ENCODE data around the gene HOXC9. TPM values are rescaled to one million over a fixed set of nuclear protein-coding genes. Genes with fewer than 3 reads are reported as not detected.
"Not testable (repeated sequence)": the region's sequence is repeated elsewhere in the genome, so short reads cannot be mapped to it uniquely, and the experiment has no call there.

HOXC9 gene
- total RNA-seq, 2 experiments from 2014 or later = not detected

DNA sequence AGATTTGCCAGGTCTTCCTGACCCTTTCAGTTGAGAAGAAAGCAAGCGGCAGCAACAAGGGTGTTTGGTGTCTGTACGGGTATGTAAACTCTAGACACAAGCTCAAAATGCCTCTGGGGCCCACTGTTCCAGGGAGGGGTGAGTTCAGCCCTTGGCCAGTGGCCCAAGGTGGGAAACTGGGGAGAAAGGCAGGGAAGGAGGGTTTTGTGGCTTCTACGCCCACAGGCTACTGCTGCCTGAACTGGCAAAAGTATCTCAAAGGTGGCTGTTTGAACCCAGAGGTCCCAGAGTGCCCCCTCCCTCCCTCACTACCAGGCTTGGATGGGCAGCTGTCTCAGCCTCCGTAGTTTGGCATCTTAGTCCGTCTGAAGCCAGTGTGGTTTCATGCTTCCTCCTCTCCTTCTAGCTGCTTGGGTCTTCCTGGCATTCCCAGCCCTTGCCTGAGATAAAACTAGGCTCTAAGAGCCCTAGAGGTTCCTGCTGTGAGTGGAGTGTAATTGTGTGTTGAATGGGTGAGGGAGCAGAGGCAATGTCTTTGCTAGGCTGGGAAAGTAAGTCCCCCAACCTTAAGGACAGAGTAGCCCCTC, 38.4 kb downstream of the HOXC9 start:
- CTCF ChIA-PET = interaction anchor here (0.6 to 1.8 kb wide), 7 partner anchors 8 to 169 kb away, joined by 3 to 10 read pairs (median 3); partner anchors contain the start of gene HOXC10
- H3K27me3 Mint-ChIP-seq = peaks cover 87% of the 10 kb centered on the region
- no peak overlapping the region for H3K27ac Mint-ChIP-seq
- no peak overlapping the region for H3K4me3 Mint-ChIP-seq
- peaks cover 10% of the 10 kb centered on the region for H3K4me1 Mint-ChIP-seq
- no peaks in the 10 kb centered on the region for H3K9me3 Mint-ChIP-seq (ENCODE audit: low read depth)
- no peak for ATAC-seq
- no peaks in the 10 kb centered on the region for H3K36me3 Mint-ChIP-seq
- DNase-seq = no peak

DNA sequence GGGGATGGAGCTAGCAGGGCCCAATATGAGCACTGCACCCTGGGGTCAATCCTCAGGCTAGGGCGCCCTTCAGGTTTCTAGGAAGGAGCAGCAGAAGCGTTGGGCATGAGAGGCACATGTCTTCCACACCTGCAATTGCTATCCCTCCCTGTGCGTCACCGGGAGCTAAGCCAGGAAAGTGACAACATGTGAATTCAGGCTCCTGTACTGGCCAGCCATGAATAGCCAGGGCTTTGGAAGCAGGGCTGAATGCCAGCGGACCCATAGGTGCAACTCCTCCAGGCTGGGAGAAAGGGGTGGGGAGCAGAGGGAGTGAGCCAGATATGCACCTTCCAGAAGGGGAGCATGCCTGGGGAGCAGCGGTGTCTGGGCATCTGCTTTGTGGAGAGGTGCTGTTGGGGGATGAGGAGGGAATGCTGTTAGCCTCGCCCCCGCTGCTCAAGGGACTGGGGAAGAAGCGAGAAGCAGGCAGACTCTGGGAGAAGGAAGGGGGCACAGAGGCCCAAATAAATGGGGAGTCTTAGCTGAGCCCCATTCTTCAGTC, 39.0 kb downstream of the HOXC9 start:
- Mint-ChIP-seq H3K36me3 (no peaks in the 10 kb centered on the region), H3K27ac (no peak overlapping the region), H3K4me1 (peaks cover 12% of the 10 kb centered on the region), H3K9me3 (ENCODE audit: low read depth) (no peaks in the 10 kb centered on the region), H3K27me3 (peaks cover 89% of the 10 kb centered on the region), H3K4me3 (no peak overlapping the region)
- no peak for DNase-seq
- CTCF ChIA-PET = interaction anchor here (0.7 to 1.8 kb wide), 6 partner anchors 9 to 167 kb away, joined by 3 to 10 read pairs (median 4); partner anchors contain the start of gene HOXC10
- no peak for ATAC-seq

- peaks cover 91% of the 10 kb centered on the region for H3K27me3 Mint-ChIP-seq
- no peaks in the 10 kb centered on the region for H3K36me3 Mint-ChIP-seq
- no peak overlapping the region for H3K27ac Mint-ChIP-seq
- no peak overlapping the region for H3K4me3 Mint-ChIP-seq
- ATAC-seq = no peak
- H3K9me3 Mint-ChIP-seq (ENCODE audit: low read depth) = no peaks in the 10 kb centered on the region
- no peak for DNase-seq
- peaks cover 13% of the 10 kb centered on the region for H3K4me1 Mint-ChIP-seq
- CTCF ChIA-PET = interaction anchor here (0.7 to 2.0 kb wide), 6 partner anchors 9 to 162 kb away, joined by 3 to 10 read pairs (median 4); partner anchors contain the start of gene HOXC10
Measured at GRCh38 chr12:54039417-54040147, 39.6 kb downstream of the HOXC9 start.

DNA sequence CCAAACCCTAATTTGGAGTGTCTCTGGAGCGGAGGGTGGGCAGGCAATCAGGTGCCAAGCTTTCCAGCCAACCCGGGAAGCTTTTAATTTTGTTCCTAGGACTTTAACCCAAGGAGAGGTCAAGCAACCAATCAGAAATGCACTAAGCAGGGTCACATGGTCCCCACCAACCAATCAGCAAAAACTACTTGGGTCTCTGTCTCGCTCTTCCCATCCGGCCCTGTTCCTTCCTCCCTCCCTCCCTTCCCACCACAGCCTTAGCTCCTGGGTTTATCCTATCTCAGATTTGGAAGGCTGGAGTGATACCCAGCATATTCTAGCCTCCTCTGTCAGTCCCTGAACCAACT, 40.2 kb downstream of the HOXC9 start:
- CTCF ChIA-PET = interaction anchor here (1.3 to 2.0 kb wide), 4 partner anchors 7 to 161 kb away, joined by 3 to 7 read pairs (median 5); partner anchors contain the start of gene HOXC5
- DNase-seq (no peak), ATAC-seq (no peak)
- H3K27me3 Mint-ChIP-seq = peaks cover 91% of the 10 kb centered on the region
- no peaks in the 10 kb centered on the region for H3K36me3 Mint-ChIP-seq
- no peaks in the 10 kb centered on the region for H3K9me3 Mint-ChIP-seq (ENCODE audit: low read depth)
- no peak overlapping the region for H3K4me3 Mint-ChIP-seq
- peaks cover 11% of the 10 kb centered on the region for H3K4me1 Mint-ChIP-seq
- no peak overlapping the region for H3K27ac Mint-ChIP-seq

DNA sequence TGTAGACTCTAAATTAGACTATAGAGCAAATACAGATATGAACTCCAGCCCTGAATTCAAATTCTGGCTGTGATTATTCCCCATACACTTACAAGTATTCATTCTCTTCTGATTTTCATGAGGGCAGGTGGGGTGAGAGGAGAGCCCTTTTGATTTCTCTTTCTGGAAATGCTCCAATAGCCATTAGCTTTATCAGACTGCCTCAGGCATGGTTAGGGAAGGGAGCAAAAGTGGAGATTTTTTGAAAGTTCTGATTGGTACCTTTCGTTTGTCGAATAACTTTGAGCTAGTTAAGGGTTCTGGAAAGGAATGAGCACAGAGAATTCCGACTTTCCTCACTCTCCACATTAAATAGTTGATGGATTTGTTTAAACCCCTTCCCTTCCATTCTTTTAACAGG, 40.7 kb downstream of the HOXC9 start:
- Mint-ChIP-seq H3K9me3 (ENCODE audit: low read depth) (no peaks in the 10 kb centered on the region), H3K27me3 (peaks cover 91% of the 10 kb centered on the region), H3K4me3 (no peak overlapping the region), H3K36me3 (no peaks in the 10 kb centered on the region), H3K27ac (no peak overlapping the region), H3K4me1 (peaks cover 10% of the 10 kb centered on the region)
- CTCF ChIA-PET = interaction anchor here (1.0 to 2.0 kb wide), 5 partner anchors 8 to 161 kb away, joined by 3 to 7 read pairs (median 4); partner anchors contain the start of genes HOXC4 and HOXC5
- DNase-seq = no peak
- ATAC-seq = no peak

- DNase-seq (no peak), ATAC-seq (no peak)
- no peaks in the 10 kb centered on the region for H3K9me3 Mint-ChIP-seq (ENCODE audit: low read depth)
- peaks cover 91% of the 10 kb centered on the region for H3K27me3 Mint-ChIP-seq
- H3K27ac Mint-ChIP-seq = no peak overlapping the region
- no peaks in the 10 kb centered on the region for H3K36me3 Mint-ChIP-seq
- CTCF ChIA-PET = interaction anchor here (0.6 to 2.0 kb wide), 6 partner anchors 8 to 1857 kb away, joined by 3 to 7 read pairs (median 4); partner anchors contain the start of genes HOXC4 and HOXC5
- peaks cover 10% of the 10 kb centered on the region for H3K4me1 Mint-ChIP-seq
- no peak overlapping the region for H3K4me3 Mint-ChIP-seq
Measured at GRCh38 chr12:54041097-54041690, 41.2 kb downstream of the HOXC9 start.

- H3K36me3 Mint-ChIP-seq; H3K4me3 Mint-ChIP-seq; ATAC-seq; DNase-seq; H3K27ac Mint-ChIP-seq; CTCF ChIA-PET; H3K9me3 Mint-ChIP-seq (ENCODE audit: low read depth): not testable (repeated sequence)
- Mint-ChIP-seq H3K27me3 (peaks cover 91% of the 10 kb centered on the region), H3K4me1 (peaks cover 12% of the 10 kb centered on the region)
Measured at GRCh38 chr12:54042033-54042432, 42.1 kb downstream of the HOXC9 start.

GRCh38 chr12:54042970-54043853, 43.3 kb downstream of the HOXC9 start:
- H3K36me3 Mint-ChIP-seq = peaks cover 2% of the 10 kb centered on the region
- ATAC-seq (no peak), DNase-seq (no peak)
- no peak overlapping the region for H3K4me3 Mint-ChIP-seq
- no peaks in the 10 kb centered on the region for H3K9me3 Mint-ChIP-seq (ENCODE audit: low read depth)
- H3K27me3 Mint-ChIP-seq = peaks cover 91% of the 10 kb centered on the region
- CTCF ChIA-PET = interaction anchor here (1.2 kb wide), 1 partner anchor 11 kb away, joined by 3 read pairs; no protein-coding TSS in a partner anchor
- no peak overlapping the region for H3K27ac Mint-ChIP-seq
- H3K4me1 Mint-ChIP-seq = peaks cover 13% of the 10 kb centered on the region

DNA sequence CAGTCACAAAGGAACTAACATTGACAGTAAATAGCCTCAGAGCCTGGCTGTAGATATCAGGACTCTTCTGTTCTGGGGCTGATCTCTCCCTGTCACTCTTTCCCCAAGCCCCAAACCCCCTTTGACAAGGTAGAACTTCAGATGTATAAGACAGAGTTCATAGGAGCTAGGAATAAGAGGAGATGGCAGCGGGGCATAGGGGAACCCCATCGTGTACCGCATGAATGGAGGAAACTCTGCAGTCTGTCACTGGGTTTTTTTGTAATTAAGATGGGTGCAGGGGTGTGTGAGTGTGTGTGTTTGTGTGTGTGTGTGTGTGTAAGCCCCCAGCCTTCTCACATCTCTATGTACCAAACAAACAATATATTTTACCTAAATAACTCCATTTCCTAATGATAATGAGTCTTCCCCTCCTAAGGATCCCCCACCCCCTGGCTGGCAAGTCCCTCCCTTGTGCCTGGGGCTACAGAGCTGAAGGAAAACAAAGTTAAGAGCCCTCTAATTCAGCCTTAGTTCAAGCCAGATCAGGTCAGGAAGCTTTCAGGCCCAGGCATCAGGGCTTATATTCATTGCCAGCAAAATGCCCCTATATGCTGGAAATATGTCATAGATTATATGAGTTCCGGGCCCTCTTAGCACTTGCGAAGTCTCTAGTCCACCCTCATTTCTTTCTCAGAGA, 44.6 kb downstream of the HOXC9 start:
- Mint-ChIP-seq H3K9me3 (ENCODE audit: low read depth) (no peaks in the 10 kb centered on the region), H3K36me3 (peaks cover 2% of the 10 kb centered on the region), H3K4me1 (peaks cover 13% of the 10 kb centered on the region), H3K4me3 (no peak overlapping the region), H3K27ac (no peak overlapping the region), H3K27me3 (peaks cover 92% of the 10 kb centered on the region)
- ATAC-seq (no peak), DNase-seq (no peak)
- CTCF ChIA-PET = interaction anchor here (0.7 to 1.2 kb wide), 4 partner anchors 11 to 147 kb away, joined by 3 to 4 read pairs (median 4); partner anchors contain the start of genes HOXC10 and HOXC5

GRCh38 chr12:54045401-54045800, 45.4 kb downstream of the HOXC9 start:
- CTCF ChIA-PET = interaction anchor here (0.7 to 1.2 kb wide), 4 partner anchors 12 to 146 kb away, joined by 3 to 4 read pairs (median 4); partner anchors contain the start of genes HOXC10 and HOXC5
- H3K4me3 Mint-ChIP-seq = no peak overlapping the region
- H3K36me3 Mint-ChIP-seq = peaks cover 2% of the 10 kb centered on the region
- H3K4me1 Mint-ChIP-seq = peaks cover 19% of the 10 kb centered on the region
- ATAC-seq (no peak), DNase-seq (no peak)
- H3K27me3 Mint-ChIP-seq = peaks cover 92% of the 10 kb centered on the region
- H3K9me3 Mint-ChIP-seq (ENCODE audit: low read depth) = no peaks in the 10 kb centered on the region
- H3K27ac Mint-ChIP-seq = no peak overlapping the region

GRCh38 chr12:54045868-54046521, 46.0 kb downstream of the HOXC9 start:
- no peak overlapping the region for H3K27ac Mint-ChIP-seq
- H3K36me3 Mint-ChIP-seq = peaks cover 2% of the 10 kb centered on the region
- H3K4me3 Mint-ChIP-seq = no peak overlapping the region
- H3K4me1 Mint-ChIP-seq = peaks cover 21% of the 10 kb centered on the region
- H3K27me3 Mint-ChIP-seq = peaks cover 94% of the 10 kb centered on the region
- no peak for DNase-seq
- ATAC-seq = no peak
- no peaks in the 10 kb centered on the region for H3K9me3 Mint-ChIP-seq (ENCODE audit: low read depth)
- CTCF ChIA-PET = interaction anchor here (1.0 kb wide), 2 partner anchors 14 to 61 kb away, joined by 3 to 4 read pairs; partner anchors contain the start of gene HOXC10

All from activated CD8-positive, alpha-beta memory T cell treated with anti-CD3 and anti-CD28 coated beads, Interleukin-2, amount 10 ng/mL, durations not matched to agents 7 days and 5 days (primary cell).